Mesodermal cell (in vitro differentiated cells): ENCODE results near the gene FBRSL1.

Experiments used
- H3K27ac ChIP-seq: 2 replicates; pipeline ENCODE4 v1.7.0; 2013; ENCODE audit warnings: mild to moderate bottlenecking, low read depth, low read length, moderate library complexity; ENCODE audit not compliant: severe bottlenecking
- H3K36me3 ChIP-seq: 2 replicates; pipeline ENCODE4 v1.7.1; 2013; ENCODE audit warnings: mild to moderate bottlenecking, low read length, moderate library complexity; ENCODE audit not compliant: control insufficient read depth, insufficient read depth
- H3K4me1 ChIP-seq: one replicate; pipeline ENCODE4 v1.7.1; 2013; ENCODE audit warnings: mild to moderate bottlenecking, low read length; ENCODE audit not compliant: insufficient read depth, control insufficient read depth, poor library complexity, severe bottlenecking
- H3K4me3 ChIP-seq: 2 replicates; pipeline ENCODE4 v1.7.0; 2013; ENCODE audit warnings: low read length, control low read depth, mild to moderate bottlenecking; ENCODE audit not compliant: insufficient read depth, poor library complexity, severe bottlenecking; ENCODE audit errors: extremely low read depth
- H3K9me3 ChIP-seq: 2 replicates; pipeline ENCODE4 v1.7.1; 2013; ENCODE audit warnings: mild to moderate bottlenecking, low read length, moderate library complexity; ENCODE audit not compliant: control insufficient read depth
- WGBS, 2 experiments: methylation state at CpG; one replicate each; pipeline ENCODE4 v1.1.5; 2013; ENCODE audit warnings: missing lambda C conversion rate in 2 of 2; ENCODE audit not compliant: insufficient coverage in 2 of 2; 5-methylcytosine and 5-hydroxymethylcytosine counted together

Gene FBRSL1

GRCh38 chr12:132479938-132480622 lies 9.9 kb upstream of the FBRSL1 start:
- Histone ChIP-seq H3K27ac (no peak overlapping the region), H3K4me1 (no peaks in the 10 kb centered on the region), H3K9me3 (peaks cover 4% of the 10 kb centered on the region), H3K4me3 (no peak overlapping the region), H3K36me3 (no peaks in the 10 kb centered on the region)
- WGBS, 2 experiments = 84 to 88% methylated on average over 37 of the region's 38 CpGs

- H3K9me3 ChIP-seq = peaks cover under 1% of the 10 kb centered on the region
- no peaks in the 10 kb centered on the region for H3K36me3 ChIP-seq
- no peak overlapping the region for H3K4me3 ChIP-seq
- H3K27ac ChIP-seq = no peak overlapping the region
- H3K4me1 ChIP-seq = no peaks in the 10 kb centered on the region
- WGBS, 2 experiments = 88 to 89% methylated on average over 5 to 14 of the region's 14 CpGs
Observed at GRCh38 chr12:132480623-132481132, 9.3 kb upstream of the FBRSL1 start.

- H3K27ac ChIP-seq = no peak overlapping the region
- no peaks in the 10 kb centered on the region for H3K9me3 ChIP-seq
- H3K4me1 ChIP-seq = no peaks in the 10 kb centered on the region
- H3K4me3 ChIP-seq = no peak overlapping the region
- no peaks in the 10 kb centered on the region for H3K36me3 ChIP-seq
- 83 to 85% methylated on average over 9 to 11 of the region's 11 CpGs for WGBS, 2 experiments
Observed at GRCh38 chr12:132481345-132481744, 8.6 kb upstream of the FBRSL1 start.

GRCh38 chr12:132481771-132482745 lies 7.9 kb upstream of the FBRSL1 start:
- H3K4me3 ChIP-seq = no peak overlapping the region
- no peaks in the 10 kb centered on the region for H3K36me3 ChIP-seq
- 82 to 84% methylated on average over 28 to 29 of the region's 31 CpGs for WGBS, 2 experiments
- H3K27ac ChIP-seq = no peak overlapping the region
- no peaks in the 10 kb centered on the region for H3K9me3 ChIP-seq
- no peaks in the 10 kb centered on the region for H3K4me1 ChIP-seq

- no peak overlapping the region for H3K27ac ChIP-seq
- no peaks in the 10 kb centered on the region for H3K36me3 ChIP-seq
- H3K9me3 ChIP-seq = no peaks in the 10 kb centered on the region
- WGBS, 2 experiments = 86 to 89% methylated on average over 9 of the region's 9 CpGs
- no peaks in the 10 kb centered on the region for H3K4me1 ChIP-seq
- H3K4me3 ChIP-seq = no peak overlapping the region
Observed at GRCh38 chr12:132482771-132483170, 7.2 kb upstream of the FBRSL1 start.

GRCh38 chr12:132483208-132483607 lies 6.7 kb upstream of the FBRSL1 start:
- Histone ChIP-seq H3K4me1 (no peaks in the 10 kb centered on the region), H3K9me3 (no peaks in the 10 kb centered on the region), H3K27ac (no peak overlapping the region), H3K36me3 (no peaks in the 10 kb centered on the region), H3K4me3 (no peak overlapping the region)
- WGBS, 2 experiments = 91 to 93% methylated on average over 27 of the region's 27 CpGs

GRCh38 chr12:132483612-132484011 lies 6.3 kb upstream of the FBRSL1 start:
- WGBS, 2 experiments = 85 to 86% methylated on average over 15 to 17 of the region's 17 CpGs
- H3K27ac ChIP-seq = no peak overlapping the region

GRCh38 chr12:132484183-132484890 lies 5.6 kb upstream of the FBRSL1 start:
- Histone ChIP-seq H3K36me3 (no peaks in the 10 kb centered on the region), H3K27ac (no peak overlapping the region), H3K4me3 (no peak overlapping the region), H3K9me3 (no peaks in the 10 kb centered on the region), H3K4me1 (peaks cover 5% of the 10 kb centered on the region)
- 87 to 90% methylated on average over 19 to 27 of the region's 28 CpGs for WGBS, 2 experiments

More at GRCh38 chr12:132483612-132484011, 6.3 kb upstream of the FBRSL1 start:
- no peak overlapping the region for H3K4me3 ChIP-seq
- H3K4me1 ChIP-seq = no peaks in the 10 kb centered on the region
- no peaks in the 10 kb centered on the region for H3K36me3 ChIP-seq
- H3K9me3 ChIP-seq = no peaks in the 10 kb centered on the region

GRCh38 chr12:132484891-132485441 lies 5.0 kb upstream of the FBRSL1 start:
- Histone ChIP-seq H3K36me3 (no peaks in the 10 kb centered on the region), H3K27ac (no peak overlapping the region), H3K4me1 (peaks cover 5% of the 10 kb centered on the region), H3K4me3 (no peak overlapping the region), H3K9me3 (no peaks in the 10 kb centered on the region)
- WGBS, 2 experiments = 70 to 83% methylated on average over 14 to 16 of the region's 16 CpGs

- no peak overlapping the region for H3K4me3 ChIP-seq
- no peaks in the 10 kb centered on the region for H3K9me3 ChIP-seq
- no peak overlapping the region for H3K27ac ChIP-seq
- no peaks in the 10 kb centered on the region for H3K36me3 ChIP-seq
- WGBS, 2 experiments = 86 to 90% methylated on average over 8 of the region's 8 CpGs
- H3K4me1 ChIP-seq = peaks cover 5% of the 10 kb centered on the region
Observed at GRCh38 chr12:132485619-132486018, 4.3 kb upstream of the FBRSL1 start.
